ENCODE results near the gene LILRB1.

DNA sequence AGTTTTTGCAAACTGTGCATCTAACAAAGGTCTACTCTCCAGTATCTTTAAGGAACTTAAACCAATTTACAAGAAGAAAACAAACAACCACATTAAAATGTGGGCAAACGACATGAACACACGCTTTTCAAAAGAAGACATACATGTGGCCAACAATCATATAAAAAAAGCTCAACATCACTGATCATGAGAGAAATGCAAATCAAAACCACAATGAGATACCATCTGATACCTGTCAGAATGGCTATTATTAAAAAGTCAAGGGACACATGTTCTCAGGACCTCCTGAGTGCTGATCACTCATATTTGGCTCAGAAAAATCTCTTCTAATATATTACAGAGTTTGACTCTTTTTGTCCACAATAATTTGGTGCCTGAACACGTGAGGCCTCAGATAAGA lies 14.2 kb upstream of the LILRB1 start:
- TF ChIP-seq, protein P1, sequence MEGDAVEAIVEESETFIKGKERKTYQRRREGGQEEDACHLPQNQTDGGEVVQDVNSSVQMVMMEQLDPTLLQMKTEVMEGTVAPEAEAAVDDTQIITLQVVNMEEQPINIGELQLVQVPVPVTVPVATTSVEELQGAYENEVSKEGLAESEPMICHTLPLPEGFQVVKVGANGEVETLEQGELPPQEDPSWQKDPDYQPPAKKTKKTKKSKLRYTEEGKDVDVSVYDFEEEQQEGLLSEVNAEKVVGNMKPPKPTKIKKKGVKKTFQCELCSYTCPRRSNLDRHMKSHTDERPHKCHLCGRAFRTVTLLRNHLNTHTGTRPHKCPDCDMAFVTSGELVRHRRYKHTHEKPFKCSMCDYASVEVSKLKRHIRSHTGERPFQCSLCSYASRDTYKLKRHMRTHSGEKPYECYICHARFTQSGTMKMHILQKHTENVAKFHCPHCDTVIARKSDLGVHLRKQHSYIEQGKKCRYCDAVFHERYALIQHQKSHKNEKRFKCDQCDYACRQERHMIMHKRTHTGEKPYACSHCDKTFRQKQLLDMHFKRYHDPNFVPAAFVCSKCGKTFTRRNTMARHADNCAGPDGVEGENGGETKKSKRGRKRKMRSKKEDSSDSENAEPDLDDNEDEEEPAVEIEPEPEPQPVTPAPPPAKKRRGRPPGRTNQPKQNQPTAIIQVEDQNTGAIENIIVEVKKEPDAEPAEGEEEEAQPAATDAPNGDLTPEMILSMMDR (IDR thresholded peaks at IDR 0.05): no peak
- no peak for TF ChIP-seq POLR2A (IDR thresholded peaks at IDR 0.05)

All from lower leg skin (tissue), 3 donors.